Activated CD8-positive, alpha-beta T cell treated with anti-CD3 and anti-CD28 coated beads, Interleukin-2, amount 10 ng/mL, durations not matched to agents 7 days and 5 days (primary cell): ENCODE data around the gene MCF2L. TPM values are rescaled to one million over a fixed set of nuclear protein-coding genes. Genes with fewer than 3 reads are reported as not detected.

Source experiments
- ATAC-seq: fragments of 150-1000 bp; cut with Tn5 transposase; one replicate; pipeline ENCODE4 v1.10.0; 2021; ENCODE audit warnings: moderate library complexity
- CTCF ChIA-PET: fragments of 350-600 bp; sonication (Branson Sonifier 250); formaldehyde crosslinking; loops from one replicate; lab custom pipeline; 2021; ENCODE audit warnings: antibody characterized with exemption; lab: Charles Lee
- POLR2A ChIA-PET: fragments of 350-600 bp; sonication (Branson Sonifier 250); formaldehyde crosslinking; loops from one replicate; lab custom pipeline; 2021; ENCODE audit warnings: antibody characterized with exemption; lab: Charles Lee
- DNase-seq: peaks from one replicate; pipeline ENCODE4 v3.0.0-alpha.2; 2020
- H3K27ac Mint-ChIP-seq: one replicate; pipeline ENCODE4 v1.8.0; 2021; ENCODE audit warnings: mild to moderate bottlenecking, mixed read lengths
- H3K27me3 Mint-ChIP-seq: one replicate; pipeline ENCODE4 v1.8.0; 2021; ENCODE audit warnings: low read depth, mixed read lengths
- H3K36me3 Mint-ChIP-seq: one replicate; pipeline ENCODE4 v1.8.0; 2021; ENCODE audit warnings: low read depth, mixed read lengths
- H3K4me1 Mint-ChIP-seq: one replicate; pipeline ENCODE4 v1.8.0; 2021; ENCODE audit warnings: low read depth, mixed read lengths
- H3K4me3 Mint-ChIP-seq: one replicate; pipeline ENCODE4 v1.8.0; 2021; ENCODE audit warnings: mild to moderate bottlenecking, mixed read lengths
- H3K9me3 Mint-ChIP-seq: one replicate; pipeline ENCODE4 v1.8.0; 2022; ENCODE audit warnings: mixed read lengths; ENCODE audit not compliant: insufficient read depth
- total RNA-seq, 2 experiments: library from RNA; stranded (reverse); gene quantifications; one replicate each; pipeline ENCODE4 v1.2.3, GENCODE V29; 2021

MCF2L gene
- total RNA-seq, 2 experiments from 2014 or later: 0.76 to 1.0 TPM

DNA sequence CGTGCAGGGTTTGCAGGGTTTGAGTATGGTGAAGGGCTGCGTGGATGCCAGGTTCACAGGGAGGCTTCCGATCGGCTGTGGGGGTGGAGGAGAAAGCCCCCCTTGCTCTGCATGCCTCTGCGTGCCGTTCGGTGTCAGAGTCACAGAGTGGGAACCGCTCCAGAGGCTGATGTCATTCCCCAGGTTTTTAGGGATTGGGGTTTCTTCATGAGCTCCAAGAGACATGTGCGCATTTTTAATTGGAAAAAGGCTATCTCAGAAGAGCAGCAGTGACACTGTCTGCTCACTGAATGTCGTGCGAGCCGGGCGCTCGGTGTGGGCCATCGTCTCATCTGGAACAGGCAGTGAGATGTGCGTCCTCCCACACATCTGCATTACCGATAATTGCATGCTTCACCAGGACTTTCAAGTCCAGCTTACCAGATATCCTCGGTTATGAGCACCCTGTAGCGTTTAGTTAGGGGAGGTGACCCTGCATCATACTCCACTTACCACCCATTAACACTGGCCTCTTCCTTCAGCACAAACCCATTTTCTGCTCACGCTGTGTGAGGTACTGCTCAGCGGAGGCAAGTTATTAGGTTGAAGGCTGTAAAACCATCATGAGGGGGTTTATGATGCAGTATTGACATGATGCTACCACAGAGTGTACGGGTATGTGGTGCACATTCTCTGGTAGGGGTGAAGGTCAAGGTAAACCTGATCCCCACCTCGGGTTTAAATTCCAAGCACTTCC is 1.7 kb downstream of the MCF2L start:
- ChIA-PET CTCF (interaction anchor here (4.0 kb wide), 1 partner anchor 28 kb away, joined by 15 read pairs; no protein-coding TSS in a partner anchor), POLR2A (interaction anchor here (0.7 kb wide), 1 partner anchor 239 kb away, joined by 5 read pairs; no protein-coding TSS in a partner anchor)
- H3K9me3 Mint-ChIP-seq: no peaks in the 10 kb centered on the region
- H3K36me3 Mint-ChIP-seq: no peaks in the 10 kb centered on the region
- DNase-seq: no peak
- no peak overlapping the region for H3K4me3 Mint-ChIP-seq
- peaks cover 29% of the 10 kb centered on the region for H3K27me3 Mint-ChIP-seq
- no peak overlapping the region for H3K27ac Mint-ChIP-seq
- no peak for ATAC-seq
- peaks cover 9% of the 10 kb centered on the region for H3K4me1 Mint-ChIP-seq

DNA sequence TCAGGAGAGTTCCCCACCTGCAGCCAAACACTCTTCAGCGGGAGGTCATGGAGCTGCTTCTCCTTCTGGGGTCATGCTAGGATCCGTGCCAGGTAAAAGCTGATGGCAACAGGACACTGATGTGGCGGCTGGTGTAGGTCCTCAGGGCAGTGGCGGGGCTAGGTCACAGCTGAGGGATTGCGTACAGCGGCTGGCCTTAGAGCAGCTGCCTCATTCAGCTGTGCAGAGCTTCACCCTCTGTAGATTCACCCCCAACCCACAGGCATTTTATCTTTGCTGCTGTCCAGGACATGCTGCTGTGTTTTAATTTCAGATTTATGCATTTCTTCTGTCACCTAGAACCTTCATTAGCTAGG is 2.3 kb downstream of the MCF2L start:
- Mint-ChIP-seq H3K4me1 (peaks cover 9% of the 10 kb centered on the region), H3K27me3 (peaks cover 29% of the 10 kb centered on the region), H3K36me3 (no peaks in the 10 kb centered on the region), H3K27ac (no peak overlapping the region), H3K4me3 (no peak overlapping the region), H3K9me3 (no peaks in the 10 kb centered on the region)
- POLR2A ChIA-PET: no interaction called here
- CTCF ChIA-PET: interaction anchor here (4.0 kb wide), 1 partner anchor 28 kb away, joined by 15 read pairs; no protein-coding TSS in a partner anchor
- no peak for DNase-seq
- ATAC-seq: no peak

DNA sequence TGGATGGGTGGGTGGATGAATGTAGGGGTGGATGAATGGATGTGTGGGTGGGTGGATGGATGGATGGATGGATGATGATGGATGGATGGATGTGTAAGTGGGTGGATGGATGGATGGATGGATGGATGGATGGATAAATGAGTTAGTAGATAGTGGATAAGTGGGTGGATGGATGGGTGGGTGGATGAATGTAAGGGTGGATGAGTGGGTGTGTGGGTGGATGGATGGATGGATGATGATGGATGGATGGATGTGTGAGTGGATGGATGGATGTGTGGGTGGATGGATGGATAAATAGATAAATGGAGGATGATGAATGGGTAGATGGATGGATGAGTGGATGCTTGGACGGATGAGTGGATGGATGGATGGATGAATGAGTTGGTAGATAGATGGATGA is 3.2 kb downstream of the MCF2L start:
- ChIA-PET POLR2A (no interaction called here), CTCF (interaction anchor here (1.0 kb wide), 1 partner anchor 29 kb away, joined by 3 read pairs; no protein-coding TSS in a partner anchor)
- H3K27ac Mint-ChIP-seq: no peak overlapping the region
- DNase-seq: no peak
- H3K27me3 Mint-ChIP-seq: peaks cover 23% of the 10 kb centered on the region
- no peaks in the 10 kb centered on the region for H3K36me3 Mint-ChIP-seq
- H3K4me3 Mint-ChIP-seq: no peak overlapping the region
- peaks cover 9% of the 10 kb centered on the region for H3K4me1 Mint-ChIP-seq
- no peaks in the 10 kb centered on the region for H3K9me3 Mint-ChIP-seq
- no peak for ATAC-seq

DNA sequence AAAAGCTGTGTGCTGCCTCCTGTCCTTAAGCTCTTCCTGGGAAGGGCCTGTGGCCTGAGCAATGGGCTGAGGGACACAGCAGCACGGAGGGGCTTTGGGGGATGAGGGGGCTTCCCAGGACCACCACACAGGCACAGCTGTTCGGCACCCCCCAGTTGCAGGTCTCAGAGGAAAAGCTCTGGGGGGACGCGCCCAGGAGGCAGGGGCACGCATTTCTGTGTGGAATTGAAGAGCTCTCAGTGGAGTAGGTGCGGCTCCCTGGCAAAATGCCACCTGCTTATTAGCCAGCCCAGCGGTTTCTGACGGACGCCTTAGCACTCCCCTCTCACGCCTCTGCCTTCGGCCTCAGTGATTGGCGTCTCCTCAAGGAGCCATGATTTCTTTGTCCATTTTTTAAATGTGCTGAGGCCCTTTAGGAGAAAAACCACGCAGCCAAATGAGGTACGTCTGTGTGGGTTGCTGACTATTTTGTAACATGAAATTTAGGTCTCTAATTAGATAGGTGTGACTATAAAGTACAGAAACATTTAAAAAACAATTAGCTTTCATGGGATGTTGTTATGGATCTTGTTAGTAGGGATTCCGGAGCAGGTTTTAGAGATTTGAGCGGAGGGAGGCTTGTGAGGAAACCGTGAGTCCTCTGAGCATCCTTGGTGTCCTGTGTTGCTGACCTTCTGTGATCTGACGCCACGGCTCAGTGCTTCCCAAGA is 4.0 kb downstream of the MCF2L start:
- DNase-seq: no peak
- H3K4me3 Mint-ChIP-seq: no peak overlapping the region
- CTCF ChIA-PET: interaction anchor here (1.0 kb wide), 1 partner anchor 30 kb away, joined by 3 read pairs; no protein-coding TSS in a partner anchor
- no peak overlapping the region for H3K27ac Mint-ChIP-seq
- H3K27me3 Mint-ChIP-seq: peaks cover 18% of the 10 kb centered on the region
- H3K9me3 Mint-ChIP-seq: no peaks in the 10 kb centered on the region
- no peaks in the 10 kb centered on the region for H3K36me3 Mint-ChIP-seq
- POLR2A ChIA-PET: no interaction called here
- ATAC-seq: no peak
- peaks cover 9% of the 10 kb centered on the region for H3K4me1 Mint-ChIP-seq

DNA sequence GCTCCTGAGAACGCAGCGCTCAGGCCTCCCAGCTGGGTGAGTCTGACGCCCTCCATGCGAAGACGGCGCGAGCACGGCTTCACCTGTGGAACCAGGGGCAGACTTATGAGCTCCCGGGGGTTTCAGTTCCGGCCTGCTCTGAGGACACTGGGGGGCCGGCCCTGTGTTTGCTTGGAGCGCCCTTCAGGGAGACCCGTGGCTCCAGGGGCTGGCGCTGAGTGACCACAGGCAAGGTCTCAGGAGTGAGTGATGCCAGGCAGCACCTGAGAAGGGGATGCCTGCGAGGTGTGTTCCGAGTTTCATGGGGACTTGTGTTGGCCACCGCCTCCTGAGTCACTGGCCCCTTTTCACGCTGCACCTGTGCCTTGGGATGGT is 4.5 kb downstream of the MCF2L start:
- Mint-ChIP-seq H3K4me1 (peaks cover 9% of the 10 kb centered on the region), H3K27me3 (peaks cover 18% of the 10 kb centered on the region), H3K27ac (no peak overlapping the region), H3K9me3 (no peaks in the 10 kb centered on the region), H3K36me3 (no peaks in the 10 kb centered on the region), H3K4me3 (no peak overlapping the region)
- ChIA-PET POLR2A (no interaction called here), CTCF (no interaction called here)
- no peak for DNase-seq
- ATAC-seq: no peak

DNA sequence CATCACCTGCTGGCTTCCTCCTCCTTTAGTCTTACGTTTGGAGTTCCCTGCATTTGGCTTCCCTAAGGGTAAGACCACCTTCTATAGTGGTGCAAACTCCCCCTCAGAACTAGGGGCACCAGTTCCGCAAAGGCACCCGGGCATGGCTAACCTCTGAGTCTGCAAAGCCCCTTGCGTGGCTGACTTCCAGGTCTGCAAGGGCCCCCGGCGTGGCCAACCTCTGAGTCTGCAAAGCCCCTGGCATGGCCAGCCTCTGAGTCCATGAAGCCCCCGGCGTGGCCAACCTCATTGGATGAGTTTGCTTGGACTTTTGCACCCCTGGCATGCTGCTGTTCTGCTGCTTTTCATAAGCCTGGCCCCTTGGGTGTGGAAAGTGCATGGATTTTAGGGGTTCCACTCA is 5.1 kb downstream of the MCF2L start:
- Mint-ChIP-seq H3K27ac (no peak overlapping the region), H3K9me3 (no peaks in the 10 kb centered on the region), H3K4me3 (no peak overlapping the region), H3K36me3 (no peaks in the 10 kb centered on the region), H3K27me3 (peaks cover 18% of the 10 kb centered on the region), H3K4me1 (peaks cover 9% of the 10 kb centered on the region)
- ChIA-PET POLR2A (no interaction called here), CTCF (interaction anchor here (0.7 kb wide), 1 partner anchor 420 kb away, joined by 3 read pairs; no protein-coding TSS in a partner anchor)
- ATAC-seq (no peak), DNase-seq (no peak)

DNA sequence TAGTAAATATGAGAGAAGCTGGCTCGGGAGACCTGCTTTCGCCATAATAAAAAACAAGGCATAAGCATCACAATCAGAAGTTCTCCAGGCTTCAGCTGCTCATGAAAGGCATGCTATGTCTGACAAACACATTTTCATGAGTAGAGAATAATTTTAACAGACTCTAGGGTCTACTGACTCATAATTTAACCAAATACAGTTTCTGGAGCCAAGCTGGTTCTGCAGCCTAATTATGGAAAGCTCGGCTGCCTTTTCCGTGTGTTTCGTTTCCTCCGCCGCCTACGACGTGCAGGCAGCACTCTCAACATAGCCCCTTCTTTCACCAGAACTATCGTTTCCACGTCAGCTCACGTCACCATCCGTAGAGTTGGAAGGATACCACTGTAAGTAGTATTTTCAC is 5.7 kb downstream of the MCF2L start:
- no peak for ATAC-seq
- ChIA-PET CTCF (interaction anchor here (0.7 kb wide), 1 partner anchor 419 kb away, joined by 3 read pairs; no protein-coding TSS in a partner anchor), POLR2A (no interaction called here)
- H3K36me3 Mint-ChIP-seq: no peaks in the 10 kb centered on the region
- H3K27me3 Mint-ChIP-seq: peaks cover 12% of the 10 kb centered on the region
- H3K4me1 Mint-ChIP-seq: peaks cover 4% of the 10 kb centered on the region
- H3K27ac Mint-ChIP-seq: no peak overlapping the region
- no peaks in the 10 kb centered on the region for H3K9me3 Mint-ChIP-seq
- DNase-seq: no peak
- no peak overlapping the region for H3K4me3 Mint-ChIP-seq

DNA sequence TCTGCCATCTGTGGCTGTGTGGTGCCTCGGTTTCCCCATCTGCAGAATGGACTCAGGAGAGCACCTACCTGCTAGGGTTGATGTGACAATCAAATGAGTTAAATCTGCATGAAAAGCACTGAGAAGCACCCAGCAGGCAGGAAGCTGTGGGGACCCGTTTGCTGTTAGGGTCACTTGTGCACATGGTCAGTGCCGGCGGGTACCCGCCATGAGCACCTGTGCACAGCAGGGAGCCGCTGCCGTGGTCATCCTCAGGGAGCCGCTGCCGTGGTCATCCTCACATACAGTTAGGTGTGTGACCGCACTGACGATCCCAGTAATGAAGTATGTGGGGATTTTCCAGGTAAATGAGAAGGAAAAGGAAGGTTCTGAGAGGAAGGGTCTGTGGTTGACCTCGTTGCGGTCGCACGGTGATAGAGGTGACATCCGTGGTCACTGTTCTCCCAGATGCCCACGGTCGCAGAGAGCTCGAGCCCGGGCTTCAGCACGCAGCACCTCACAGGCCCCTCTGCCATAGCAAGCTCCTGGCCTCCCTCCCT is 6.5 kb downstream of the MCF2L start:
- ChIA-PET POLR2A (no interaction called here), CTCF (no interaction called here)
- DNase-seq (no peak), ATAC-seq (no peak)
- Mint-ChIP-seq H3K4me3 (no peak overlapping the region), H3K9me3 (no peaks in the 10 kb centered on the region), H3K36me3 (no peaks in the 10 kb centered on the region), H3K27ac (no peak overlapping the region), H3K4me1 (peaks cover under 1% of the 10 kb centered on the region), H3K27me3 (peaks cover 4% of the 10 kb centered on the region)

DNA sequence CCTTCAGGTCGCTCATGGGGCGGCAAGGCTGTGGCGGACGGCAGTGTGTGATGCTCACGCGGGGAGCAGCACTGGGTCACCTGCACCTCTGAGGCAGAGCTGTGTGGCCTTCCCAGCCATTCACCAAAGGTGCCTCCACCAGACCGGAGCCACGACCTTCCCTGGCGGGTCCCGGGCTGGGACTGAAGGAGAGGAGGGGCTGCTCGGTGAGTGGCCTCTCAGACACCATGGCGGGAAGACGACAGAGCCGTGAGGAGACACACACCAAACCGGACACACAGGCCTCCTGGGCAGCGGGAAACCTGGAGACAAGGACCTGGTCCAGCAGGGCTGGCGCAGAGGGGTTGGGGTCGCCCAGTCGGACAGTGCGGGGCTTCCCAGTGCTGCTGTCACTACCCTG is 7.5 kb downstream of the MCF2L start:
- DNase-seq: no peak
- no peaks in the 10 kb centered on the region for H3K9me3 Mint-ChIP-seq
- no peak overlapping the region for H3K4me3 Mint-ChIP-seq
- no peaks in the 10 kb centered on the region for H3K36me3 Mint-ChIP-seq
- no peak for ATAC-seq
- H3K4me1 Mint-ChIP-seq: peaks cover 2% of the 10 kb centered on the region
- H3K27ac Mint-ChIP-seq: no peak overlapping the region
- POLR2A ChIA-PET: no interaction called here
- no peaks in the 10 kb centered on the region for H3K27me3 Mint-ChIP-seq
- CTCF ChIA-PET: interaction anchor here (1.1 kb wide), 1 partner anchor 34 kb away, joined by 3 read pairs; no protein-coding TSS in a partner anchor

DNA sequence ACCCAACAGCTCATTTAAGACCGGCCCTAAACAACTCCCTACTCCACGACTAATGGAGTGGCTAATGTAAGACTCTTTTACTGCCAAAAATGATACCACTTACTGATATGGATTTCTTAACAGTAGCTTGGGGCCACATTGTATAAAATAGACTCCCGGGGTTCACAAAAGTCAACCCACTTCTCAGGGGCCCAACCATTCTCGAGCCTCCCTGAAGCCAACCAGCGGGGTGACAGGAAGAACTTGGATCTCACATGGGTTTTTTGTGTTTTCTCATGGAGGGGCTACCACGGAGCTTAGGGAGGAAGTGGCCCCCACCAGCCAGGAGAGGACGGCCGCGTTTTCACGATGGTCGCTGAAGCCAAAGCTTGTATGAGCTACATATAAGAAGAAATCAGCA is 8.1 kb downstream of the MCF2L start:
- POLR2A ChIA-PET: no interaction called here
- H3K36me3 Mint-ChIP-seq: no peaks in the 10 kb centered on the region
- DNase-seq (no peak), ATAC-seq (no peak)
- H3K4me1 Mint-ChIP-seq: peaks cover 2% of the 10 kb centered on the region
- CTCF ChIA-PET: interaction anchor here (1.1 kb wide), 1 partner anchor 34 kb away, joined by 3 read pairs; no protein-coding TSS in a partner anchor
- no peaks in the 10 kb centered on the region for H3K27me3 Mint-ChIP-seq
- no peak overlapping the region for H3K4me3 Mint-ChIP-seq
- no peaks in the 10 kb centered on the region for H3K9me3 Mint-ChIP-seq
- H3K27ac Mint-ChIP-seq: no peak overlapping the region

DNA sequence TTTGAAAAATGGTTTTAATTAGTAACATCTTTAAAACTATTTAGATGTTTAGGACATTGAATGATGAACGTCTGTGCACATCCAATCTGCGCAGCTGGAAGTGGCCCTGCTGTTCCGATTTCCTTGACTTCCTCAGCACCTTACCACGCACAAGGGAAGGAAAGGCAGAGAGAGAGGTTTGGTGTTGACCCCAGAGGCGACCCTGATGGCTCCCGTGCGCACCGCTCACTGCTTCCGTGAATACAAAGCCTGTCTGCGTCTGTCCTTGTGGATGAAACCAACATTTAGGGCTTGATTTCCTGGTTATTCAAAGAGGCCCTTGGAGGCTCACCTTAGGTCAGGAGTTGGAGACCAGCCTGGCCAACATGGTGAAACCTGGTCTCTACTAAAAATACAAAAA is 8.5 kb downstream of the MCF2L start:
- Mint-ChIP-seq H3K4me3 (no peak overlapping the region), H3K36me3 (no peaks in the 10 kb centered on the region), H3K27ac (no peak overlapping the region), H3K27me3 (no peaks in the 10 kb centered on the region), H3K4me1 (peaks cover 2% of the 10 kb centered on the region), H3K9me3 (no peaks in the 10 kb centered on the region)
- ChIA-PET CTCF (interaction anchor here (1.1 kb wide), 1 partner anchor 35 kb away, joined by 3 read pairs; no protein-coding TSS in a partner anchor), POLR2A (no interaction called here)
- no peak for DNase-seq
- no peak for ATAC-seq
